Measurements from ENCODE around the gene UQCRH. TPM values are rescaled to one million over a fixed set of nuclear protein-coding genes. Genes with fewer than 3 reads are reported as not detected.

UQCRH gene
- polyA plus RNA-seq, 1 of the 3 experiments (the other 2 are of a cell fraction), result 971 TPM

DNA sequence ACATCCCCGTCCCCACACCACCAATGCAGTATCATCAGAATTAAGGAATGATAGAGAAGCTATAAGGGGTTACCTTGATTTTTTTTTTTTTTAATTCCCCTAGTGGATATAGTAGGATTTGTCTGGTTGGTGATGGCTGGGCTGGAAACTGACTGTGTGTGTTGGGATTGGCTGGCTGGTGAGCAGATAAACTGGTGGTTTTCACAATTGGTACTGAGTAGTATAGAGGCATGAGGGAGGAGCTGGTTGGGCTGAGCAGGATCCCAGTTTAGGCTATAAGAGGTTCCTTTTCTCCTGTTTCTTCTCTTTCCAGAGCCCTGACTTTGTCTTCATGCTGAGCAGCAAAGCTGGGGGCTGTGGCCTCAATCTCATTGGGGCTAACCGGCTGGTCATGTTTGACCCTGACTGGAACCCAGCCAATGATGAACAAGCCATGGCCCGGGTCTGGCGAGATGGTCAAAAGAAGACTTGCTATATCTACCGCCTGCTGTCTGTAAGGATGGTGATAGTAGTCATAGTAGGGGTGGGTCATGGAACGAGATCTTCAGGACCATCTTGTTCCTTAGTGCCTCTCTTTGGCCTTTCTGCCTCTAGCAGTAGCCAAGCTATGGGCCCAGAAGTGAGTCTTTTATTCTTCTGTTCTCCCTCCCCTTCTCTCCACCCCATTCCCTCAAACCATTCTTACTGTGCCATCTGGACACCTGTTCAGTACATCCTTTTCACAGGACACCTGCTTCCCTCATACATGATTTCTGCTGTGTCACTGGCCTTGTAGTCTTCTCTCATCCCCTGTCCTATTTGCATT is 29.1 kb upstream of the UQCRH start:
- no peak overlapping the region for H3K27ac ChIP-seq (ENCODE audit: low read depth in 2 of 2, low read length in 1 of 2)
- ChIA-PET CTCF (interaction anchor here (0.7 to 1.7 kb wide), 6 partner anchors 14 to 74 kb away, joined by 3 to 5 read pairs (median 4); no protein-coding TSS in a partner anchor), POLR2A (interaction anchor here (1.0 kb wide), 1 partner anchor 28 kb away, joined by 5 read pairs; no protein-coding TSS in a partner anchor)
- no peaks in the 10 kb centered on the region for H3K27me3 ChIP-seq (ENCODE audit: insufficient read depth)
- TF ChIP-seq USF2 (IDR thresholded peaks at IDR 0.05; ENCODE audit: borderline replicate concordance, low read depth, low read length) (no peak), NRF1 (IDR thresholded peaks at IDR 0.05; ENCODE audit: low read depth, low read length) (no peak), RXRA (IDR thresholded peaks at IDR 0.05; ENCODE audit: borderline replicate concordance, low read depth) (no peak)
- H3K79me2 ChIP-seq (ENCODE audit: insufficient read depth), result no peaks in the 10 kb centered on the region
- no peaks in the 10 kb centered on the region for H3K9me2 ChIP-seq
- WGBS (ENCODE audit: low lambda C conversion rate), result 95% methylated on average over 6 of the region's 6 CpGs
- no peak overlapping the region for H3K4me3 ChIP-seq (ENCODE audit: low read depth in 2 of 2, low read length in 1 of 2)
- H3K9me3 ChIP-seq, result no peaks in the 10 kb centered on the region
- peaks cover 4% of the 10 kb centered on the region for H3F3A ChIP-seq (replicated peaks; ENCODE audit: insufficient read depth)
- H3K9ac ChIP-seq, result no peak overlapping the region
- no peaks in the 10 kb centered on the region for H4K20me1 ChIP-seq (ENCODE audit: insufficient read depth)
- H3K4me2 ChIP-seq, result no peak overlapping the region
- H3K4me1 ChIP-seq (ENCODE audit: control insufficient read depth in 1 of 2, insufficient read depth in 2 of 2, low read depth in 1 of 2, low read length in 1 of 2), result no peaks in the 10 kb centered on the region
- H2AFZ ChIP-seq (ENCODE audit: low read depth), result no peak overlapping the region
- no peak for DNase-seq
- peaks cover 18 to 32% of the 10 kb centered on the region in 2 experiments for H3K36me3 ChIP-seq (replicated peaks in 1 of 2; ENCODE audit: control insufficient read depth in 1 of 2, insufficient read depth in 2 of 2, low read length in 1 of 2)

- peaks cover 4% of the 10 kb centered on the region for H3F3A ChIP-seq (replicated peaks; ENCODE audit: insufficient read depth)
Observed at GRCh38 chr1:46275030-46275337, 28.5 kb upstream of the UQCRH start.

More at GRCh38 chr1:46275030-46275337, 28.5 kb upstream of the UQCRH start:
- POLR2A ChIA-PET, result no interaction called here
- Histone ChIP-seq H2AFZ (ENCODE audit: low read depth) (no peak overlapping the region), H3K4me1 (ENCODE audit: control insufficient read depth in 1 of 2, insufficient read depth in 2 of 2, low read depth in 1 of 2, low read length in 1 of 2) (no peaks in the 10 kb centered on the region), H3K36me3 (replicated peaks in 1 of 2; ENCODE audit: control insufficient read depth in 1 of 2, insufficient read depth in 2 of 2, low read length in 1 of 2) (peaks cover 20 to 37% of the 10 kb centered on the region in 2 experiments), H3K27me3 (ENCODE audit: insufficient read depth) (no peaks in the 10 kb centered on the region), H4K20me1 (ENCODE audit: insufficient read depth) (no peaks in the 10 kb centered on the region), H3K9me2 (no peaks in the 10 kb centered on the region), H3K9ac (no peak overlapping the region), H3K79me2 (ENCODE audit: insufficient read depth) (no peaks in the 10 kb centered on the region), H3K4me3 (ENCODE audit: low read depth in 2 of 2, low read length in 1 of 2) (no peak overlapping the region), H3K9me3 (no peaks in the 10 kb centered on the region), H3K27ac (ENCODE audit: low read depth in 2 of 2, low read length in 1 of 2) (no peak overlapping the region), H3K4me2 (no peak overlapping the region)
- no peak for DNase-seq
- TF ChIP-seq SIN3A (IDR thresholded peaks at IDR 0.05; ENCODE audit: borderline replicate concordance, low read depth, low read length) (no peak), CHD2 (IDR thresholded peaks at IDR 0.05; ENCODE audit: low read length, partially characterized antibody) (no peak), MAX (IDR thresholded peaks at IDR 0.05; ENCODE audit: low read depth) (no peak), RFX5 (IDR thresholded peaks at IDR 0.05; ENCODE audit: low read length) (no peak), FOXJ3 (CRISPR knock-in tag; IDR thresholded peaks at IDR 0.05) (no peak), SMC3 (IDR thresholded peaks at IDR 0.05; ENCODE audit: low read depth, low read length) (no peak), EP300 (IDR thresholded peaks at IDR 0.05; ENCODE audit: borderline replicate concordance in 1 of 2, low read depth in 1 of 2, low read length in 1 of 2) (no peak), USF2 (IDR thresholded peaks at IDR 0.05; ENCODE audit: borderline replicate concordance, low read depth, low read length) (no peak), MEF2A (IDR thresholded peaks at IDR 0.05; ENCODE audit: borderline replicate concordance, low read depth) (no peak), MXI1 (IDR thresholded peaks at IDR 0.05; ENCODE audit: low read depth, low read length) (no peak), YY1 (IDR thresholded peaks at IDR 0.05; ENCODE audit: low read depth) (no peak), RCOR1 (IDR thresholded peaks at IDR 0.05; ENCODE audit: low read length) (no peak), NFIC (IDR thresholded peaks at IDR 0.05; ENCODE audit: borderline replicate concordance) (no peak), CTCF (IDR thresholded peaks at IDR 0.05) (no peak), JUND (IDR thresholded peaks at IDR 0.05) (no peak), NRF1 (IDR thresholded peaks at IDR 0.05; ENCODE audit: low read depth, low read length) (no peak)
- TF ChIP-seq, protein P1, sequence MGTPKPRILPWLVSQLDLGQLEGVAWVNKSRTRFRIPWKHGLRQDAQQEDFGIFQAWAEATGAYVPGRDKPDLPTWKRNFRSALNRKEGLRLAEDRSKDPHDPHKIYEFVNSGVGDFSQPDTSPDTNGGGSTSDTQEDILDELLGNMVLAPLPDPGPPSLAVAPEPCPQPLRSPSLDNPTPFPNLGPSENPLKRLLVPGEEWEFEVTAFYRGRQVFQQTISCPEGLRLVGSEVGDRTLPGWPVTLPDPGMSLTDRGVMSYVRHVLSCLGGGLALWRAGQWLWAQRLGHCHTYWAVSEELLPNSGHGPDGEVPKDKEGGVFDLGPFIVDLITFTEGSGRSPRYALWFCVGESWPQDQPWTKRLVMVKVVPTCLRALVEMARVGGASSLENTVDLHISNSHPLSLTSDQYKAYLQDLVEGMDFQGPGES (IDR thresholded peaks at IDR 0.05; ENCODE audit: low read depth, low read length), result no peak
- CTCF ChIA-PET, result interaction anchor here (1.3 to 1.4 kb wide), 2 partner anchors 29 to 51 kb away, joined by 5 read pairs; no protein-coding TSS in a partner anchor
- 99% methylated on average over 6 of the region's 6 CpGs for WGBS (ENCODE audit: low lambda C conversion rate)

Data from SK-N-SH (cell line).